CD4-positive, alpha-beta T cell (primary cell): ENCODE results near the gene ISOC2. TPM values are rescaled to one million over a fixed set of nuclear protein-coding genes. Genes with fewer than 3 reads are reported as not detected.

Experiments used
- ATAC-seq: fragments of 200-7000 bp; cut with Tn5 transposase; one replicate; pipeline ENCODE4 v1.10.0; 2022; ENCODE audit warnings: mild to moderate bottlenecking; ENCODE audit not compliant: poor library complexity
- CTCF ChIA-PET: fragments of 350-600 bp; sonication (Branson Sonifier 250); formaldehyde crosslinking; loops from one replicate; lab custom pipeline; 2021; ENCODE audit warnings: antibody characterized with exemption, inconsistent platforms; lab: Charles Lee
- POLR2A ChIA-PET: fragments of 350-600 bp; sonication (Branson Sonifier 250); formaldehyde crosslinking; loops from one replicate; lab custom pipeline; 2021; ENCODE audit warnings: antibody characterized with exemption, inconsistent platforms; lab: Charles Lee
- DNase-seq, 14 experiments: peaks; one replicate each; pipeline ENCODE4 v3.0.0-alpha.2; 2013 to 2020; ENCODE audit warnings: mixed read lengths in 2 of 14
- H3K27ac ChIP-seq, 2 donors: one replicate each; pipeline versions ENCODE4 v1.5.1 to v1.7.0; 2013; ENCODE audit warnings: low read length in 2 of 2, low read depth in 1 of 2, mild to moderate bottlenecking in 1 of 2
- H3K27me3 ChIP-seq, 2 experiments: 1 replicate in 1 of 2; 2 replicates in 1 of 2; pipeline versions ENCODE4 v1.6.1 to v1.7.0; 2013; ENCODE audit warnings: low read length in 2 of 2, control low read depth in 1 of 2, mild to moderate bottlenecking in 1 of 2, moderate library complexity in 1 of 2; ENCODE audit not compliant: insufficient read depth in 2 of 2, control insufficient read depth in 1 of 2
- H3K36me3 ChIP-seq: one replicate; pipeline ENCODE4 v1.6.1; 2013; ENCODE audit warnings: low read length, control low read depth; ENCODE audit not compliant: insufficient read depth
- H3K4me1 ChIP-seq: one replicate; pipeline ENCODE4 v1.6.1; 2013; ENCODE audit warnings: low read length, control low read depth; ENCODE audit not compliant: insufficient read depth
- H3K4me3 ChIP-seq: one replicate; pipeline ENCODE4 v1.5.1; 2013; ENCODE audit warnings: mild to moderate bottlenecking, low read length, moderate library complexity
- H3K9me3 ChIP-seq, 2 experiments: 1 replicate in 1 of 2; 2 replicates in 1 of 2; pipeline versions ENCODE4 v1.6.1 to v1.7.0; 2013; ENCODE audit warnings: low read length in 2 of 2, mild to moderate bottlenecking in 2 of 2, control low read depth in 1 of 2, moderate library complexity in 1 of 2; ENCODE audit not compliant: control insufficient read depth in 1 of 2, insufficient read depth in 1 of 2
- H3K27ac Mint-ChIP-seq: one replicate; pipeline ENCODE4 v1.8.0; 2020; ENCODE audit warnings: mixed read lengths
- H3K27me3 Mint-ChIP-seq: one replicate; pipeline ENCODE4 v1.8.0; 2021; ENCODE audit warnings: mixed read lengths
- H3K36me3 Mint-ChIP-seq: one replicate; pipeline ENCODE4 v1.8.0; 2021; ENCODE audit warnings: low read depth, mixed read lengths
- H3K4me1 Mint-ChIP-seq: one replicate; pipeline ENCODE4 v1.8.0; 2021; ENCODE audit warnings: low read depth, mixed read lengths
- H3K4me3 Mint-ChIP-seq: one replicate; pipeline ENCODE4 v1.8.0; 2020; ENCODE audit warnings: mild to moderate bottlenecking, mixed read lengths
- H3K9me3 Mint-ChIP-seq: one replicate; pipeline ENCODE4 v1.8.0; 2020; ENCODE audit warnings: mixed read lengths
- intact Hi-C, 2 experiments: fragments of 100-400 bp; cut with DNase I in 1 of 2; cut with micrococcal nuclease in 1 of 2; formaldehyde crosslinking; loops; one replicate each; pipeline versions ENCODE4 v1.15.1 to v1.9.0; 2023 to 2025; cut with DNase I, micrococcal nuclease
- total RNA-seq, 174 experiments: library from RNA in 2 of 174; stranded (reverse) in 2 of 174; gene quantifications; one replicate each; pipeline ENCODE4 v1.2.3 and lab custom pipeline; 2021 to 2026
- TF ChIP-seq, protein P1 (sequence below): fragments of 200-600 bp; IDR thresholded peaks from one replicate; pipeline ENCODE4 v1.8.0; 2022; ENCODE audit warnings: antibody characterized with exemption, mild to moderate bottlenecking

ISOC2 gene
- total RNA-seq, 2 experiments from 2014 or later = 1.5 to 2.2 TPM

DNA sequence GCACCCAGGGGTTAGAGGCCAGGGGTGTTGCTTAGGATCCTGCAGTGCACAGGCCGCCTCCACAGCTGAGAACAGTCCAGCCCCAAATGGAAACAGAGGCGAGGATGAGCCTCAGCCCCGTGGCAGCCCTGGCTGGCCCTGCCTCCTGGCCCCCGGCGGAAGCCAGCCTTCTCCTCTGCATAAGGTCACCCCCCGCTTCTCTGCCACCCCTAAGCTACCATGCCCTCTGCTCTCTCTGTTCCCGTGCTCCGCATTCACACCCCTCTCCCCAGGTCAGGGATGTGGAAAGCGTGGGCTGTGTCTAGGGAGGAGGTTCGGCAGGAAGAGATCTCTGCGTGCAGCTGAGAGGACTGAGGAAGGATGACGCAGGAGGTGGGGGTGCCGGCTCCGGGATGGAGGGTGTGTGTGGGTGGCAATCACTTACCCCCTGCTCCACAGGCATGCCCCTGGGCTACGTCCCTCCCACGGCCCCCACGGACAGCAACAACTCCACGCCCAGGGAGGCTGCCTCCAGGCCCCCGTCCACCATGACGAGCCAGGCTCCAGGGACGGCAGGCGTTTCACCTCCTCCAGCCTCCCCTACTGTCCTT is 32.8 kb upstream of the ISOC2 start:
- ATAC-seq = no peak

DNA sequence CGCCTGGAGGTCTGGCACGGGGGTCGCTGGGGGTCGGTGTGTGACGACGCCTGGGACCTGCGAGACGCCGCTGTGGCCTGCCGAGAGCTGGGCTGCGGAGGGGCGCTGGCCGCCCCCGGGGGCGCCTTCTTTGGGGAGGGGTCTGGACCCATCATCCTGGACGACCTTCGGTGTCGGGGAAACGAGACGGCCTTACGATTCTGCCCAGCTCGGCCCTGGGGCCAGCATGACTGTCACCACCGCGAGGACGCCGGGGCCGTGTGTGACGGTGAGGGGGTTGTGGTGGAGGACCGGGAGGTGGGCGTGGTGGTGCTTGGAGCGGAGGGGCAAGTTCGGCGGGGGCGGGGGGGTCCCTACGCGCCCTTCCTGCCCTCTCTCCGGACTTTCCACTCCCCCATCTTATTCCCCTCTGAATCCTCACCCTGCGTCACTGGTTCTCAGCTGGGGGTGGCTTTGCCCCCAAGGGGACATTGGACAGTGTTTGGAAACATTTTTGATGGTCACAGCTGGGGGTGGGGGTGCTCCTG is 32.3 kb upstream of the ISOC2 start:
- ChIA-PET CTCF (no interaction called here), POLR2A (interaction anchor here (0.6 kb wide), 1 partner anchor 352 kb away, joined by 3 read pairs; no protein-coding TSS in a partner anchor)

More for the DNA sequence above, 32.8 kb upstream of the ISOC2 start:
- H3K27me3 ChIP-seq = peaks cover 0 to 5% of the 10 kb centered on the region in 2 experiments
- TF ChIP-seq, protein P1, sequence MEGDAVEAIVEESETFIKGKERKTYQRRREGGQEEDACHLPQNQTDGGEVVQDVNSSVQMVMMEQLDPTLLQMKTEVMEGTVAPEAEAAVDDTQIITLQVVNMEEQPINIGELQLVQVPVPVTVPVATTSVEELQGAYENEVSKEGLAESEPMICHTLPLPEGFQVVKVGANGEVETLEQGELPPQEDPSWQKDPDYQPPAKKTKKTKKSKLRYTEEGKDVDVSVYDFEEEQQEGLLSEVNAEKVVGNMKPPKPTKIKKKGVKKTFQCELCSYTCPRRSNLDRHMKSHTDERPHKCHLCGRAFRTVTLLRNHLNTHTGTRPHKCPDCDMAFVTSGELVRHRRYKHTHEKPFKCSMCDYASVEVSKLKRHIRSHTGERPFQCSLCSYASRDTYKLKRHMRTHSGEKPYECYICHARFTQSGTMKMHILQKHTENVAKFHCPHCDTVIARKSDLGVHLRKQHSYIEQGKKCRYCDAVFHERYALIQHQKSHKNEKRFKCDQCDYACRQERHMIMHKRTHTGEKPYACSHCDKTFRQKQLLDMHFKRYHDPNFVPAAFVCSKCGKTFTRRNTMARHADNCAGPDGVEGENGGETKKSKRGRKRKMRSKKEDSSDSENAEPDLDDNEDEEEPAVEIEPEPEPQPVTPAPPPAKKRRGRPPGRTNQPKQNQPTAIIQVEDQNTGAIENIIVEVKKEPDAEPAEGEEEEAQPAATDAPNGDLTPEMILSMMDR = no peak
- intact Hi-C loops = no loop called here
- Mint-ChIP-seq H3K4me3 (no peak overlapping the region), H3K9me3 (no peaks in the 10 kb centered on the region), H3K27me3 (no peaks in the 10 kb centered on the region), H3K4me1 (no peaks in the 10 kb centered on the region), H3K27ac (no peak overlapping the region), H3K36me3 (no peaks in the 10 kb centered on the region)
- peak in 1 of 14 experiments; percentile 12 for DNase-seq
- H3K36me3 ChIP-seq = no peaks in the 10 kb centered on the region
- no peak overlapping the region for H3K27ac ChIP-seq
- ChIA-PET POLR2A (no interaction called here), CTCF (interaction anchor here (1.4 kb wide), 1 partner anchor 10 kb away, joined by 5 read pairs; no protein-coding TSS in a partner anchor)
- no peaks in the 10 kb centered on the region for H3K9me3 ChIP-seq
- no peak overlapping the region for H3K4me3 ChIP-seq
- H3K4me1 ChIP-seq = peaks cover 5% of the 10 kb centered on the region

DNA sequence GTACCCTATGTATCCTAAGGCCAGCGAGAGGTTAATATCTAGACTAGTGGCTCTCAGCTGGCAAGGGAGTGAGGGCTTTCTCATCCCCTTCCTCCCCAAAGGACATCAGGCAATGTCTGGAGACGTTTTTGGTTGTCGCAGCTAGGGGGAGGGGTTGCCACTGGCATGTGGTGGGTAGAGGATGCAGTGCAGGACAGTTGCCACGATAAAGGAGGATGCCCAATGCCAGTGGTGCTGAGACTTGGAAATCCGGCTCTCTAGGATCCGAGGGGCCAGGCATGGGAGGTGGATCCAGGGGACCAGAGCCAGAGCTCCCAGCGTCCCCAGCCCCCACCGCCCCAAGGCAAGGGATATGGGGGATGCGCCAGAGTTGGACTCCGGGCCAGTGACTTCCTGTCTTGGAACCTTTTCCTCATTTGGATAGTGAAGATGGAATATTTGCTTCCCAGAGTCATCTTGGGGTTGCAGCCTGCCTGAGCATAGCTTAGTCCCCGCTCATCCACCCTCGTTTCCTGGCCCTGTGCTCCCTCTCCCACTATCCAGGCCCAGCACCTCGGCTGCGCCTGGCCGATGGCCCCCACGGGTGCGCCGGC is 31.7 kb upstream of the ISOC2 start:
- Mint-ChIP-seq H3K27ac (no peak overlapping the region), H3K27me3 (no peaks in the 10 kb centered on the region), H3K36me3 (no peaks in the 10 kb centered on the region), H3K4me3 (no peak overlapping the region), H3K4me1 (no peaks in the 10 kb centered on the region), H3K9me3 (no peaks in the 10 kb centered on the region)
- intact Hi-C loops = no loop called here
- ChIA-PET POLR2A (interaction anchor here (0.6 kb wide), 1 partner anchor 352 kb away, joined by 3 read pairs; no protein-coding TSS in a partner anchor), CTCF (no interaction called here)
- DNase-seq (no peak), ATAC-seq (no peak)
- peaks cover 0 to 7% of the 10 kb centered on the region in 2 experiments for H3K27me3 ChIP-seq
- H3K27ac ChIP-seq = no peak overlapping the region
- H3K4me1 ChIP-seq = peaks cover 5% of the 10 kb centered on the region
- H3K4me3 ChIP-seq = no peak overlapping the region
- H3K9me3 ChIP-seq = no peaks in the 10 kb centered on the region
- H3K36me3 ChIP-seq = no peaks in the 10 kb centered on the region
- TF ChIP-seq, protein P1 = no peak

More for the DNA sequence above, 32.3 kb upstream of the ISOC2 start:
- Mint-ChIP-seq H3K36me3 (no peaks in the 10 kb centered on the region), H3K4me1 (no peaks in the 10 kb centered on the region), H3K4me3 (no peak overlapping the region), H3K9me3 (no peaks in the 10 kb centered on the region), H3K27me3 (no peaks in the 10 kb centered on the region), H3K27ac (no peak overlapping the region)
- ATAC-seq (no peak), DNase-seq (peak in 1 of 14 experiments; percentile 19)
- Histone ChIP-seq H3K27me3 (peaks cover 0 to 5% of the 10 kb centered on the region in 2 experiments), H3K36me3 (no peaks in the 10 kb centered on the region), H3K4me1 (peaks cover 5% of the 10 kb centered on the region), H3K4me3 (no peak overlapping the region), H3K9me3 (no peaks in the 10 kb centered on the region), H3K27ac (no peak overlapping the region)
- intact Hi-C loops = no loop called here
- TF ChIP-seq, protein P1 = no peak
